Gastrocnemius medialis (tissue), 4 donors: ENCODE data around the gene B3GNT8. TPM values are rescaled to one million over a fixed set of nuclear protein-coding genes. Genes with fewer than 3 reads are reported as not detected.

Experiments used
- ATAC-seq, 2 donors: fragments of 150-250 bp; one replicate each; pipeline ENCODE4 v1.9.1; 2016
- DNase-seq, 2 donors: peaks; one replicate each; pipeline ENCODE4 v3.0.0-alpha.2; 2019
- H3K27ac ChIP-seq, 4 donors: fragments of 200-600 bp; sonication (generic); 1 replicate in 1 of 4; 2 replicates in 3 of 4; pipeline ENCODE4 v1.5.1; 2016 to 2018; ENCODE audit warnings: mild to moderate bottlenecking in 2 of 4, moderate library complexity in 1 of 4
- H3K27me3 ChIP-seq, 3 donors: fragments of 200-600 bp; sonication (generic) in 2 of 3; 1 replicate in 1 of 3; 2 replicates in 2 of 3; pipeline versions ENCODE4 v1.5.1 to v1.6.0; 2016 to 2019; ENCODE audit warnings: mild to moderate bottlenecking in 1 of 3, moderate library complexity in 1 of 3
- H3K36me3 ChIP-seq, 2 donors: fragments of 200-600 bp; sonication (generic) in 1 of 2; one replicate each; pipeline ENCODE4 v1.5.1; 2017 to 2018
- H3K4me1 ChIP-seq, 2 donors: fragments of 200-600 bp; sonication (generic) in 1 of 2; one replicate each; pipeline ENCODE4 v1.5.1; 2016 to 2017; ENCODE audit warnings: mild to moderate bottlenecking in 2 of 2
- H3K4me3 ChIP-seq, 4 donors: fragments of 200-600 bp; sonication (generic) in 3 of 4; 1 replicate in 1 of 4; 2 replicates in 3 of 4; pipeline ENCODE4 v1.5.1; 2016 to 2019; ENCODE audit warnings: mild to moderate bottlenecking in 2 of 4
- H3K9me3 ChIP-seq, 3 donors: fragments of 200-600 bp; sonication (generic) in 2 of 3; 1 replicate in 1 of 3; 2 replicates in 2 of 3; pipeline ENCODE4 v1.5.1; 2016 to 2019
- CTCF ChIP-seq, 5 experiments: fragments of 450-650 bp in 3 of 5; fragments of 200-600 bp in 2 of 5; sonication (generic) in 2 of 5; IDR thresholded peaks in 4 of 5; conservative IDR thresholded peaks in 1 of 5; 1 replicate in 4 of 5; 2 replicates in 1 of 5; pipeline ENCODE4 v1.5.1; 2016 to 2019; ENCODE audit warnings: antibody characterized with exemption in 5 of 5, mild to moderate bottlenecking in 3 of 5, moderate library complexity in 3 of 5
- POLR2A ChIP-seq, 2 donors: fragments of 450-650 bp; IDR thresholded peaks; one replicate each; pipeline ENCODE4 v1.6.1; 2017; ENCODE audit warnings: antibody characterized with exemption in 2 of 2, mild to moderate bottlenecking in 2 of 2, moderate library complexity in 2 of 2
- in situ Hi-C, 4 donors: fragments of 200-750 bp; cut with MboI; loops; one replicate each; pipeline versions ENCODE4 v1.15.0 to v1.8.0; 2017; ENCODE audit warnings: low sequenced_read_pairs in 4 of 4
- intact Hi-C: fragments of 100-400 bp; cut with DNase I; formaldehyde crosslinking; loops from one replicate; pipeline ENCODE4 v1.15.1; 2023; ENCODE audit warnings: low total_unique reads
- total RNA-seq, 4 donors: library from RNA; depleted of rRNA; stranded (reverse); fragments of >200 nt; gene quantifications; one replicate each; pipeline versions ENCODE4 v1.1.0 to v1.2.3, GENCODE V29; 2016

The B3GNT8 gene
- total RNA-seq, 4 donors from 2014 or later = 0.24 to 0.33 (median 0.33) TPM; not detected in 1

GRCh38 chr19:41449865-41450178, 22.6 kb upstream of the B3GNT8 start:
- TF ChIP-seq CTCF (IDR thresholded peaks at IDR 0.05 in 4 of 5, conservative IDR thresholded peaks at IDR 0.05 in 1 of 5) = no peak
- no peak for TF ChIP-seq POLR2A (IDR thresholded peaks at IDR 0.05)
- in situ Hi-C loops (loop anchor here in 2 of 4 donors (5.0 to 10.0 kb wide), 2 partner anchors 115 to 122 kb away; no protein-coding TSS in a partner anchor), intact Hi-C loops (loop anchor here (1.0 to 10.0 kb wide), 2 partner anchors 85 to 120 kb away; no protein-coding TSS in a partner anchor)
- Histone ChIP-seq H3K36me3 (no peaks in the 10 kb centered on the region), H3K27ac (no peak overlapping the region), H3K27me3 (no peaks in the 10 kb centered on the region), H3K4me1 (peaks cover 0 to 6% of the 10 kb centered on the region in 2 donors), H3K4me3 (no peak overlapping the region), H3K9me3 (no peaks in the 10 kb centered on the region)
- ATAC-seq (no peak), DNase-seq (no peak)

GRCh38 chr19:41449079-41449864, 22.1 kb upstream of the B3GNT8 start:
- Histone ChIP-seq H3K4me1 (peaks cover 0 to 6% of the 10 kb centered on the region in 2 donors), H3K9me3 (no peaks in the 10 kb centered on the region), H3K4me3 (peak overlapping the region; percentile 28 to 45 (median 37)), H3K27ac (no peak overlapping the region), H3K27me3 (no peaks in the 10 kb centered on the region), H3K36me3 (no peaks in the 10 kb centered on the region)
- in situ Hi-C loops (loop anchor here in 1 of 4 donors (10.0 kb wide), 1 partner anchor 116 kb away; no protein-coding TSS in a partner anchor), intact Hi-C loops (loop anchor here (1.0 to 10.0 kb wide), 2 partner anchors 86 to 121 kb away; no protein-coding TSS in a partner anchor)
- TF ChIP-seq CTCF (IDR thresholded peaks at IDR 0.05 in 4 of 5, conservative IDR thresholded peaks at IDR 0.05 in 1 of 5) (peak; percentile 86 to 98 (median 92)), POLR2A (IDR thresholded peaks at IDR 0.05) (no peak)
- ATAC-seq (peak; percentile 66 to 90), DNase-seq (peak; percentile 32 to 50)

GRCh38 chr19:41447732-41448332, 20.7 kb upstream of the B3GNT8 start:
- intact Hi-C loops (loop anchor here (10.0 kb wide), 1 partner anchor 87 kb away; no protein-coding TSS in a partner anchor), in situ Hi-C loops (loop anchor here in 1 of 4 donors (10.0 kb wide), 1 partner anchor 117 kb away; no protein-coding TSS in a partner anchor)
- peak overlapping the region in 3 of 4 donors; percentile 15 to 51 (median 22) for H3K27ac ChIP-seq
- H3K36me3 ChIP-seq = no peaks in the 10 kb centered on the region
- ATAC-seq = no peak
- TF ChIP-seq POLR2A (IDR thresholded peaks at IDR 0.05) (no peak), CTCF (IDR thresholded peaks at IDR 0.05 in 4 of 5, conservative IDR thresholded peaks at IDR 0.05 in 1 of 5) (no peak)
- H3K4me3 ChIP-seq = peak overlapping the region in 3 of 4 donors; percentile 14 to 39 (median 24)
- H3K4me1 ChIP-seq = peaks cover 0 to 6% of the 10 kb centered on the region in 2 donors
- DNase-seq = no peak
- no peaks in the 10 kb centered on the region for H3K9me3 ChIP-seq
- H3K27me3 ChIP-seq = no peaks in the 10 kb centered on the region

- intact Hi-C loops = loop anchor here (10.0 kb wide), 1 partner anchor 89 kb away; no protein-coding TSS in a partner anchor
- Histone ChIP-seq H3K27ac (no peak overlapping the region), H3K4me1 (peaks cover 0 to 6% of the 10 kb centered on the region in 2 donors), H3K36me3 (no peaks in the 10 kb centered on the region), H3K9me3 (no peaks in the 10 kb centered on the region), H3K4me3 (no peak overlapping the region), H3K27me3 (no peaks in the 10 kb centered on the region)
- in situ Hi-C loops = loop anchor here in 1 of 4 donors (10.0 kb wide), 1 partner anchor 119 kb away; no protein-coding TSS in a partner anchor
- no peak for TF ChIP-seq CTCF (IDR thresholded peaks at IDR 0.05 in 4 of 5, conservative IDR thresholded peaks at IDR 0.05 in 1 of 5)
- no peak for TF ChIP-seq POLR2A (IDR thresholded peaks at IDR 0.05)
- ATAC-seq (no peak), DNase-seq (no peak)
Measured at GRCh38 chr19:41445575-41445974, 18.4 kb upstream of the B3GNT8 start.
